ENCODE data around the gene ATP6V0E1.

GRCh38 chr5:173004447-173004846 lies 20.9 kb downstream of the ATP6V0E1 start:
- TF ChIP-seq CTCF (IDR thresholded peaks at IDR 0.05; ENCODE audit: low read depth, low read length) (no peak), EZH2phosphoT487 (IDR thresholded peaks at IDR 0.05; ENCODE audit: low read depth) (no peak)

All from OCI-LY3 (cell line).